Large intestine (tissue), 3 donors: ENCODE results near the gene ADCY7. TPM values are rescaled to one million over a fixed set of nuclear protein-coding genes. Genes with fewer than 3 reads are reported as not detected.

ENCODE experiments used
- DNase-seq, 2 donors: peaks; one replicate each; pipeline versions ENCODE4 v3.0.0 to v3.0.0-alpha.2; 2013
- H3K27ac ChIP-seq: one replicate; pipeline ENCODE4 v1.5.1; 2013; ENCODE audit warnings: low read length
- H3K27me3 ChIP-seq: 2 replicates; pipeline ENCODE4 v1.6.1; 2013; ENCODE audit warnings: low read length; ENCODE audit not compliant: control insufficient read depth, insufficient read depth
- H3K36me3 ChIP-seq: 2 replicates; pipeline ENCODE4 v1.6.1; 2013; ENCODE audit warnings: low read length; ENCODE audit not compliant: control insufficient read depth, insufficient read depth
- H3K4me1 ChIP-seq: one replicate; pipeline ENCODE4 v1.6.1; 2013; ENCODE audit warnings: low read length; ENCODE audit not compliant: control insufficient read depth, insufficient read depth
- H3K4me3 ChIP-seq: one replicate; pipeline ENCODE4 v1.5.1; 2013; ENCODE audit warnings: low read length
- H3K9me3 ChIP-seq: one replicate; pipeline ENCODE4 v1.6.1; 2013; ENCODE audit warnings: mild to moderate bottlenecking, low read depth, low read length, moderate library complexity; ENCODE audit not compliant: control insufficient read depth
- WGBS: methylation state at CpG from one replicate; pipeline ENCODE4 v1.1.5; 2013; ENCODE audit warnings: low lambda C conversion rate; ENCODE audit not compliant: insufficient coverage; 5-methylcytosine and 5-hydroxymethylcytosine counted together
- polyA plus RNA-seq: library from polyadenylated mRNA; unstranded; fragments of 120-200 nt; gene quantifications from one replicate; pipeline ENCODE4 v1.2.1, GENCODE V29; 2013

ADCY7 gene
- polyA plus RNA-seq, 1 donor, result 10.0 TPM

DNA sequence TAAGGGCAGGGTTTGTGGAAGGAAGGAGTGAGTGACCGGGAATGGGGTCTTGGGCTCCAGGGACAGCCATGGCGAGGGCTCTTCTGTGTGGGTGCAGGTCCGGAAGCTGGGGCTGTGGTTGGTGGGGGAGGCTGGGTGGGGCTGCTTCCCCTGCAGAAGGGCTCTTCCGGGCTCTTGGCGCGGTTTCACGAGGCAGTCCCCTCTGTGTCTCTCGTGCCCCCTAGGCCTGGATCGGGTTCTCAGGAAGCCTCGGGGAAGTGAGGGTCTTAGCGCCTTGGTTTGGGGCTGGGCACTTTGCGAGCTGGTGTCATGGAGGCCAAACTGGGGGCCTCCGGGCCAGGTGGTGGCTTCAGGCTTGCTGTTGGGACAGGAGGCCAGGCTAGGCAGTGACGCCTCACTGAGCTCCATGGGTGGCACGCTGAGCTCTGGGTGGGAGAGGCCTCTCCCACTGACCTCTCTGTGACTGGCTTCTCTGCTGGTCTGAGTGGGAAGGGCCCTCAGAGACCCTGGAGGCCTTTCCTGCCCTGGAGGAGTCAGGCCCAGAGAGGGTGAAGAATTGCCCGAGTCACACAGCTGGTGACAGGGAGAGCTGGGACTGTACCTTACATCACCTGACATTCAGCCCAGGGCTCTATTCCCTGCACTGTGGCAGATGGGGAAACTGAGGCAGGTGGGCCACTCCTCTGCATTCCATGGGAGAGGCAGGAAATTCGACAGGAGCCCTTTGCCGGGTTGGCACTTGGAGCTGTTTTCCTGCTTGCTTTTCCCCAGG lies 8.2 kb downstream of the ADCY7 start:
- H3K9me3 ChIP-seq, result no peaks in the 10 kb centered on the region
- DNase-seq, result no peak
- H3K36me3 ChIP-seq, result no peaks in the 10 kb centered on the region
- no peak overlapping the region for H3K27ac ChIP-seq
- H3K27me3 ChIP-seq, result no peaks in the 10 kb centered on the region
- H3K4me3 ChIP-seq, result peak overlapping the region; percentile 13
- no peaks in the 10 kb centered on the region for H3K4me1 ChIP-seq
- no CpG with 5 or more reads among the region's 18 CpGs for WGBS

DNA sequence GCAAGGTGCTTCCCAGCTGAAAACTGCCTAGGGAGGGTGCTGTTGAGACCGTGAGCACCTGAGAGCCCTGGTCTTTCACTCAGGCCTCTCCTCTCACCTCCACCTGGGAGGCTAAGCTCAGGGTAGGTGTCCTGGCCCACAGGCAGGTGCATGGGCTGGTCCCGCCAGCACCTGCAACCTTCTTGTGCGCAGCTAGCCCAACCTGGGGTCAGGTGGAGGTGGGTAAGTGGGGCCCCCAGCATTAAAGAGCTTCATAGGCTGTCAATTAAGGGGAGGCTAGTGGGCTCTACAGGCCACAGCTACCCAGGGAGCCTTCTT lies 8.7 kb downstream of the ADCY7 start:
- no CpG with 5 or more reads among the region's 3 CpGs for WGBS
- no peaks in the 10 kb centered on the region for H3K27me3 ChIP-seq
- H3K4me3 ChIP-seq, result no peak overlapping the region
- DNase-seq, result no peak
- no peak overlapping the region for H3K27ac ChIP-seq
- H3K36me3 ChIP-seq, result no peaks in the 10 kb centered on the region
- no peaks in the 10 kb centered on the region for H3K9me3 ChIP-seq
- H3K4me1 ChIP-seq, result no peaks in the 10 kb centered on the region

DNA sequence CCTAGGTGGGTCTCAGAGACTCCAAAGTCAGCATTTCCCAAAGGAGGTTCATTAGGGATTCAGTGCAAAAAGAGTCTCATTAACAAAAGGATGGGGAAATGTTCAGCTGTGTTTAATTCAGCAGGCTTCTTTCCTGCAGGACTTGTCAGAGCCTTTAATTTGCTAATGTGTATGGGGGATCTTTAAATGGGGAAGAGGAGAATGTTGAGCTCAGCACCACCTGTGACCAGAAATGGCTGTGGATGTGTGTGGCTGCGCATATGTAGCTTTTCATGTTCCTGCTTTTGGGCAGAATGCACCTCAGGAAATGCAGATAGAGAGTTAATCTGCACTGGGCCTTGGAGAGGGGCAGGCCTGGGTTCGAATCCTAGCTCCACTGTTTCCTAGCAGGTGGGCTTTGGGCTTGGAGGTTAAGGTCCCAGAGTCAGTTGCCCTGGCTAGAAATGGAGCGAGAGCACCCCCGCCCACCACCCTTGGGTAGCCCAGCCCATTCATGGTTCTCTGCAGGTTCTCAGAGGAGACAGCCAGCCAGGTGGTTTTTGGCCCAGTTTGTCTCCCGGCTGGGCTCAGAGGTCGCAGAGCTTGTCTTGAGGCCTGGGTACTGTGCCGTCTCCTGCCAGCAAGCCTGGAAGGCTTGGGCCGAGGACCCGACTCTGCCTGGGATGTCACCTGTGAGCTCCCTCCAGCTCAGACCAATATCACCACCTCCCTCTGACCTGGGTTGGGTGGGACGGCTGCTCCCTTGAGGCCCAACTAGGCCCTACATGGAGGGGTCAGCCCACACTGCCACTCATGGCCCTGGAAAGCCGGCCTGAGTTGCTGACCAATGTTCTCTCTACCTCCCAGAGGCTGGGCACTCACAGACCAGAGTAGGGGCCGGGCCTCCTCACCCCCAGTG lies 9.3 kb downstream of the ADCY7 start:
- DNase-seq, result no peak
- no peaks in the 10 kb centered on the region for H3K27me3 ChIP-seq
- no peaks in the 10 kb centered on the region for H3K4me1 ChIP-seq
- H3K4me3 ChIP-seq, result no peak overlapping the region
- H3K9me3 ChIP-seq, result no peaks in the 10 kb centered on the region
- no peaks in the 10 kb centered on the region for H3K36me3 ChIP-seq
- H3K27ac ChIP-seq, result no peak overlapping the region
- no CpG with 5 or more reads among the region's 12 CpGs for WGBS

DNA sequence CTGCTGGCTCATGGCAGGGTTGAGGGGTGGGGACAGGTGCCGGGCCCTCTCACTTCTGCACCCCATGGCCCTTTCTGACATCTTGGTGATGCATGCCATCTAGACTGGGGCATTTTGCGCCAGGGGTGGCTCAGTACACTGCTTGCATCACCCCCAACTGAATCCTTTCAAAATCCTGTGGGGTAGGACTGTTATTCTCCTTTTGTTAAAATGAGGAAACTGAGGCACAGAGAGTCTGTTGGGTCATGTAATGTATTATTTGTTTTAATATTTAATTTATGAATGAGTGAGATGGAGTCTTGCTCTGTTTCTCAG lies 9.9 kb downstream of the ADCY7 start:
- H3K36me3 ChIP-seq, result no peaks in the 10 kb centered on the region
- no peak for DNase-seq
- H3K4me1 ChIP-seq, result no peaks in the 10 kb centered on the region
- H3K27me3 ChIP-seq, result no peaks in the 10 kb centered on the region
- H3K4me3 ChIP-seq, result no peak overlapping the region
- no peaks in the 10 kb centered on the region for H3K9me3 ChIP-seq
- no CpG with 5 or more reads among the region's 2 CpGs for WGBS
- no peak overlapping the region for H3K27ac ChIP-seq

DNA sequence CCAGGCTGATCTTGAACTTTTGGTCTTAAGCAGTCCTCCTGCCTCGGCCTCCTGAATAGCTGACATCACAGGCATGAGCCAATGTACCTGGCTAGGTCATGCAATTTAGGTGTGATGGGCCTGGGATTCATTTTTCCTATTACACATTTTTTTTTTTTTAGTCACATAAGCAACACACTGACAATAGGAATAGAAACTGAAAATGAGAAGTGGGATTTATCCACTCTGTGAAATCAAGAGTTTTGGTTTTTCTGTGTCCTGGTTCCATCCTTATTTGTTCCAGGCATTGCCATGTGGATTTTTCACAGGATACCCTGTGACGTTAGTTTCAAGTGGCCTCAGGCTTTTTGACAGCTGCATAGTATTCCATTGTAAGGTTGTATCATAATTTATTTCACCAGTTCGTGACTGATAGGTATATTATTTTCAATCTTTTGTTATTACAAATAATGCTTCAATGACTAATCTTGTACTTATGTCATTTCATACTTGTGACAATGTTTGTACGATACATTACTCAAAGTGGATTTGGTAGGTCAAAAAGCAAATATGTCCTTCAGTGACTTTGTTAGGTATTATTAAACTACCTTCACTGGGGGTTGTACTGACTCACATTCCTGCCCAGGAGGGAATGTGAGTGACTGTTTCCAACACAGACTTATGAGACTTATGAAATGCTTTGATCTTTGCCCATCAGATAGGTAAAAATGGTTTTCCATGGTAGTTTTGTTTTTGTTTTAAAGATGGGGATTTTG lies 10.6 kb downstream of the ADCY7 start:
- no peak overlapping the region for H3K27ac ChIP-seq
- 100% methylated on average over 1 of the region's 4 CpGs for WGBS
- H3K27me3 ChIP-seq, result no peaks in the 10 kb centered on the region
- no peaks in the 10 kb centered on the region for H3K36me3 ChIP-seq
- no peak for DNase-seq
- no peak overlapping the region for H3K4me3 ChIP-seq
- H3K9me3 ChIP-seq, result no peaks in the 10 kb centered on the region
- no peaks in the 10 kb centered on the region for H3K4me1 ChIP-seq

DNA sequence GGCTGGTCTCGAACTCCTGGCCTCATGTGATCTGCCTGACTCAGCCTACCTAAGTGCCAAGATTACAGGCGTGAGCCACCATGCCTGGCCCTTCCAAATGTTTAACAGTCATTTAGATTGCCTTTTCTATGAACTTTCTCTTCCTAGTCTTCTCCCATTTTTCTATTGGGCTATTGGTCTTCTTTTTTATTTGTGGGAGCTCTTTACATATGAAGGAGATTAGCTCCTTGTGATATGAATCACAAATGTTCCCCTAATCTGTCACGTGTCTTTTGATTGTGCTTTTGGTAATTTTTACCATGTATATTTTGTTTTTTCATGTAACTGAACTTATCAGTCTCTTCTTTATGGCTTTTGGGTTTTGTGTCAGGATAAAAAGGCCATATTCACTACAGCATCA lies 11.9 kb downstream of the ADCY7 start:
- 100% methylated on average over 2 of the region's 3 CpGs for WGBS
- Histone ChIP-seq H3K4me1 (peaks cover 9% of the 10 kb centered on the region), H3K4me3 (no peak overlapping the region), H3K27ac (no peak overlapping the region), H3K36me3 (no peaks in the 10 kb centered on the region), H3K27me3 (no peaks in the 10 kb centered on the region), H3K9me3 (no peaks in the 10 kb centered on the region)
- no peak for DNase-seq

DNA sequence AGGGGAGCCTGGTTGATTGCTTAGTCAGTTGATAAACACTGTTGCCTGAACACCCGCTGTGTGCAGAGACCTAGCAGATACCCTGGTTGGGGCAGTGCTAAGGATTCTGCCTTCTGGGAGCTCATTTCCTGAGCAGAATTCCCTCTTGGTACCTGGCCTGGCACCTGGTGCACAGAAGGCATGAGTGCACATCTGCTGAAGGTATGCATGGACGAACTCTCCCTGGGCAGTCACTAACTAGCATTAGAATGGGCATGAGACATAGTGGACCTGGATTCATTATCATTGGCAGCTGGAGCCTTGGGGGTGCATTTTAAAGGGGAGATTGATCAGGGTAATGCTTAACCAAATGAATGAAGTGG lies 13.1 kb downstream of the ADCY7 start:
- 100% methylated on average over 1 of the region's 2 CpGs for WGBS
- no peaks in the 10 kb centered on the region for H3K36me3 ChIP-seq
- no peak for DNase-seq
- no peak overlapping the region for H3K27ac ChIP-seq
- H3K4me3 ChIP-seq, result no peak overlapping the region
- no peaks in the 10 kb centered on the region for H3K27me3 ChIP-seq
- H3K9me3 ChIP-seq, result no peaks in the 10 kb centered on the region
- H3K4me1 ChIP-seq, result peaks cover 13% of the 10 kb centered on the region

DNA sequence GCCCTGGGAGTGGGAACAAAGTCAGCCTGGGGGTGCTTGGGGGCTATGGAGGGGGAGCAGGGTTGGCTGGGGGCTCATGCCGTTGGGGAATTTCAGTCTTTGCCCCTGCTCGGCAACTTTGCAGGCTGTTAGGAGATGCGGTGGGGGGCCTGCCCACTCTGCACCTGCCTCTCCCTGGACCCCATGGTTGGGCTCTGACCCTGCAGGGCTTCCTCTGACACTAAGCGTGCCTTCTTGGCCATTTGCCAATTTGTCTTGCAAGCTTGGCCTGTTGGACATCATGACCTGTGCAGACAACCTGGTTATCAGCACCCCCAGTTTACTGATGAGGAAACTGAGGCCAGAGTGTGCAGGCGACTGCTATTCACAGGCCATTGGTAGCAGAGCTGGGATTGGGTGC lies 14.6 kb downstream of the ADCY7 start:
- no peak overlapping the region for H3K4me3 ChIP-seq
- peaks cover 13% of the 10 kb centered on the region for H3K4me1 ChIP-seq
- no peaks in the 10 kb centered on the region for H3K9me3 ChIP-seq
- no peak overlapping the region for H3K27ac ChIP-seq
- H3K27me3 ChIP-seq, result no peaks in the 10 kb centered on the region
- WGBS, result no CpG with 5 or more reads among the region's 5 CpGs
- H3K36me3 ChIP-seq, result no peaks in the 10 kb centered on the region
- no peak for DNase-seq

DNA sequence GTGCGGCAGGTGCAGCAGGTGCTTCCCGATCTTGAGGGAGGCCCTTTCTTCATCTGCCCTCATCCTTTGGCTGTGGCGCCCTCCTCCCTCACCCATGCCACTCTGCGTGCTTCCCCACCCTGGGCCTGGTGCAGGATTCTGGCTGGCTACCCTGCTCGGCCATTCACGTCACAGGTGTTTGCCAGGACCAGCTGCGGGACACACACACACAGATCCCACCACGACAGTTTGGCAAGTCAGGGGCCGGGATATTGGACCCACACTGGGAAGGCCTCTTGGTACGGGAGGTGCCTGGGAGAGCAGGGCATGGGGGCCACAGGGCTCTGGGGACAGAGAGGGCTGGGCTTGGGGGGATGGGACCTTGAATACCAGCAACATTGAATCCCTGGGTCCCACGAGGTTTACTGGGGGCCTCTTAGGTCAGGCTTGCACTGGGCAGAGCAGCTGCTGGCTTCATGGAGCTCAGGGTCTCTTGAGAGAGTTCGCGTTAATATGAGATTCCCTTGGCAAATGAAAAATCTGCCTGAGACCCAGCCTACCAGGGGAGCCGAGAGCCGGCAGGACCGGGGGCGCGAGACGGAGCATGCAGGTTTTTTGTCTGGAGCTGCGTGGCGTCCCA lies 15.1 kb downstream of the ADCY7 start:
- Histone ChIP-seq H3K4me1 (peaks cover 13% of the 10 kb centered on the region), H3K9me3 (peaks cover 3% of the 10 kb centered on the region)
- no peak for DNase-seq

DNA sequence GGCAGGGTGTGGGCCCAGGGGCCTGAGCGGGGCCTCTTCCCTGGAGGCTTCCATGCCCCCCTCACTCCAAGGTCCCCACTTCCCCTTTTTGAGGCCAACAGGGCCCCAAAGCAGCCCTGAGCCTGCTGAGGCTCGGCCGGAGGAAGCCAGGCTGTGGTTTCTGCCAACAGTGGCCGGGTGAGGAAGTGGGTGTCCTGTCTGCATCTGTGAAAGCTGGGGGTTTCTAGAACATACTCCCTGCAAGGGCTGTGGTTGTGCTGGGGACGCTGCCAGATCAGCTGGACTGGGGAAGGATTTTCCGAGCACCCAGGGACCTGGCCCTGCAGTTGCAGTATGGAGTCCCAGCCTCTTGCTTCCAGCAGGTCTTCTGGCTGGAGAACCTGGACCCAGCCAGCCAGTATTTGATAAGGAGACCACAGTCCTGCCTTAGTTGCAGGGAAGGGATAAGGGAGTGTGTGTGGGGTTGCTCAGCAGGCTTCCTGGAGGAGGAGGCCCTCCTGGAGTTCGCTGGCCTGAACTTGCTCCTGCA lies 15.7 kb downstream of the ADCY7 start:
- Histone ChIP-seq H3K9me3 (peaks cover 4% of the 10 kb centered on the region), H3K4me1 (peaks cover 13% of the 10 kb centered on the region), H3K27ac (no peak overlapping the region), H3K27me3 (no peaks in the 10 kb centered on the region), H3K4me3 (no peak overlapping the region), H3K36me3 (no peaks in the 10 kb centered on the region)
- WGBS, result no CpG with 5 or more reads among the region's 7 CpGs
- peak; percentile 26 to 30 for DNase-seq

More for the DNA sequence above, 15.1 kb downstream of the ADCY7 start:
- no peaks in the 10 kb centered on the region for H3K36me3 ChIP-seq
- no peak overlapping the region for H3K4me3 ChIP-seq
- no CpG with 5 or more reads among the region's 21 CpGs for WGBS
- no peak overlapping the region for H3K27ac ChIP-seq
- H3K27me3 ChIP-seq, result no peaks in the 10 kb centered on the region
